Measurements from ENCODE around the gene OTUB2.
A peak's percentile ranks its signal among the peaks of the same experiment; 100 is the strongest.

Gene OTUB2

DNA sequence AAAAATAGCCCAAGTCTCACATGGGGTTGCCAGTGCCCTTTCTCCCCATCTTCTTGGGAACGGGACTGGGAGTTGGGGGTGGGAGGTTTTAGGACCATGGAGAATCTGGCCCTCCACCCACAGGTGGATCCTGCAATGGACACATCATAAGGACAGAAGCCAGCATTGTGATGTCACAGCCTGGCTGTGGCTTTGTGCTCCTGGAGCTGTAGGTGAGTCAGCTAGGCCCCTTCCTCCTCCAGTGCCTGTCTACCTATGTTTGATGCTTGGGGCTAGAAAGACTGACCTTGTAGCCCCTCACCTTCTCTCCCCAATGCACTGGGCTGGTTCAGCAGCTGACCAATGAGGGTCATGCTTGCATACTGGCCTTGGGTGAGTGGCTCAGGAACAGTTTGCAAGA is 29.1 kb upstream of the OTUB2 start, which contains the start of gene CCDC197:
CCDC197 (plus strand) TSS at position 220 of the 400 bp plus-strand sequence. CDS start 831 bp downstream, outside the sequence.
- DNase-seq: no peak

DNA sequence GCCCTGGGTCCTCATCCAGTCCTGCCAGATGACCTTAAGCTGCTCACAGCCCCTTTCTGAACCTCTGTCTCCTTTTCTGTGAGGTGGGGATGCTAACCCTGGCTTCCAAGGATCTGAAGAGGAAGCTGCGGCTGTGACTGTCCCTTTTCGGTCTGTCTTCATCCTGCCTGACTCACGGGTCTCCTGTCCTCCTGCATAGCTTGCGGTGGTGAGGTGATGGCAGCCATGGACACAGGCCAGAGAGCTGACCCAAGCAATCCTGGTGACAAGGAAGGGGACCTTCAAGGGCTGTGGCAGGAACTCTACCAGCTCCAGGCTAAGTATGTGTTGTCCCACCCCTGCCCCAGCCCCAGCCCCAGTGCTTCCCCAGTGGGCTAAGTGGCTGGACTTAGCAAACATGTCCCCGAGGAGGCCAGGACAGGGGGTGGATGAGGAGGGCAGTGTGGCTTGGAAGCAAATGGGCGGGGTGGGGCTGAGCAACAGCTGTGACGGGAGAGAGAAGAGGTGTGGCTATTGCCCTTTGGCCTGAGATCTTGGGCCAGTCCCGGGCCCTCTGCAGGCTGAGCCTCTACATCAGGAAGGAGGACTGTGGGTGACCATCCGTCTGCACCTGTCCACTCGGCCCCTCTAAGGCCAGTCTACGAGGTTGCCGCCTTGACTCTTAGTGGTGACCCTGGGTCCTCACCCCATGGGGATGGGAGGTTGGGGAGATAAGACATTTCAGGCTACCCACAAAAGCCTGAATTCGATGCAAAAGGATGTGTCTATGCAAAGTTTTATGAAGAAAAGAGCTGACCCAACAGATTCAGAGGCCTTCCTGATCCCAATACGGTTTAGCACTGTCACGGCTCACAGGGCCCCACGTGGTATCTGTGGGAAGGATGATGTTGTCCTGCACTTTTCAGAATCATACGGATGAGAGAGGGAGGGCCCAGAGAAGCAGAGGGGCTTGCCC is 27.9 kb upstream of the OTUB2 start:
- DNase-seq: no peak

DNA sequence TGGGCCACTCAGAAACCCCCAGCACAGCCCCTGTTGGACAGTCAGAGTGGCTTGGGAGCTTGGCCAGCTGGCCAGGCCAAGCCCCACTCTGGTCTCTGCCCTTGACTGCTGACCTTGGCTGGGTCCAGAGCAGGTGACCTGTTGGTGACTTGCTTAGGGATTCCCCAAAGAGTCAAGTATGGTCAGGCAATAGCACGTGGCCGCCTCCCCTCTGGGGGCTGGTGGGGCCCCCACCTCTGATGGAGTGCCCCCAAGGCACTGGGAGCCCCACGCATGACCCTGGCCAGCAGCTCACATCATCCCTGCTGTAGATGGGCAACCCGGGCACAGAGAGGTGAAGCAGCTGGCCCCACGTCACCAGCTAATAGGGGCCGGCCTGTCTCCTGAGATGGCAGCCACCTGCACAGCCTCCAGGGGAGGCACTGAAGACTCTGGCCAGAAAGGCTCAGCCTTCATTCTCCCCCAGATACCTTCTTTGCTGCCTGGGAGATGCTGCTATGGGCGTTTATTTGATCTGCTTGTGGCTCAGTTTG is 27.2 kb upstream of the OTUB2 start:
- no peak for DNase-seq

DNA sequence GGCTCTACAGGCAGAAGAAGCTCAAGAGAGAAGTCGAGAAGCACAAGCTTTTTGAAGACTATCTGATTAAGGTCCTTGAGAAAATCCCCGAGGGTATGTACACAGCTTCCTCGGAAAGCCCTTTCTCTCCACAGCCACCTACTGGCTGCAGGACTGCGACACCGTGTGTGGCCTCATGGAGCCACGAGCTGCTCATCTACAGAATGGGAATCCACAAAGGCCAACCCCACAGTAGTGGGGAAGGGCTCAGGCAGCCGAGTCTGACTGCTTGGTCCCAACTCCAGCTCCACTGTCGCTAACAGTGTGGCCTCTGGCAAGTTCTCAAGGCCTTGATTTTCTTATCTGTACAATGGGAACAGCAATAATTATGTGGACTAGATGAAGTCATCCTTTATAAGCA is 26.6 kb upstream of the OTUB2 start:
- no peak for DNase-seq

DNA sequence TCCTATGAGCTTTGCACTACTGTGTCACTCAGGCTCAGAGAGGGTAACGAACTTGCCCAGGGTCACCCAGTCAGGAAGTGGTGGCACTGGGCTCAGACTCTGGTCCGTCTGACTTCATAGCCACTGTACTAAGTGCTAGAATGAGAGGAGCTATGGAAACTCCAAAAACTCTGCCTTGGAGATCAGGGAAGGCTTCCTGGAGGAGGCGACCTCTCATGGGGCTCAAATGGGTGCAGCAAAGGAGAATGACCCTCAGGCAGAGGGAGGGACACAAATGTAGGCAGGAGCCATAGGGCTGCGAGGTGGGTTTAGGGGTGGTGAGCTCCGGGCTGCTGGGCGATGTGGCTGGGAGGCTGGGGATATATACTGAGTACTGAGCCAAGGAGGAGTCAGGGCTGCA is 25.9 kb upstream of the OTUB2 start:
- DNase-seq: no peak

DNA sequence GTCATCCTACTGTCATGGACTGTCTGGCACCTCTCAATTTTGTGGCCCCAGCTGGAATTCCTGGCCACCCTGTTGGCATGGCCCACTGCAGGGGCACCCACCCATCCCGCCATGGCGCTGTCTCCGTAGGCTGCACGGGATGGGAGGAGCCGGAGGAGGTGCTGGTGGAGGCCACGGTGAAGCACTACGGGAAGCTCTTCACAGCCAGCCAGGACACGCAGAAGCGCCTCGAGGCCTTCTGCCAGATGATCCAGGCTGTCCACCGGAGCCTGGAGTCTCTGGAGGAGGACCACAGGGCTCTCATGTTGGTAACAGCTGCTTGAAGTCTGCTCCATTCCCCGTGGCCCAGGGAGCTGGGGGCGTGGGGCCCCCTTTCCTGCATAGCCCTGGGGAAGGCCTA is 25.1 kb upstream of the OTUB2 start:
- no peak for DNase-seq

DNA sequence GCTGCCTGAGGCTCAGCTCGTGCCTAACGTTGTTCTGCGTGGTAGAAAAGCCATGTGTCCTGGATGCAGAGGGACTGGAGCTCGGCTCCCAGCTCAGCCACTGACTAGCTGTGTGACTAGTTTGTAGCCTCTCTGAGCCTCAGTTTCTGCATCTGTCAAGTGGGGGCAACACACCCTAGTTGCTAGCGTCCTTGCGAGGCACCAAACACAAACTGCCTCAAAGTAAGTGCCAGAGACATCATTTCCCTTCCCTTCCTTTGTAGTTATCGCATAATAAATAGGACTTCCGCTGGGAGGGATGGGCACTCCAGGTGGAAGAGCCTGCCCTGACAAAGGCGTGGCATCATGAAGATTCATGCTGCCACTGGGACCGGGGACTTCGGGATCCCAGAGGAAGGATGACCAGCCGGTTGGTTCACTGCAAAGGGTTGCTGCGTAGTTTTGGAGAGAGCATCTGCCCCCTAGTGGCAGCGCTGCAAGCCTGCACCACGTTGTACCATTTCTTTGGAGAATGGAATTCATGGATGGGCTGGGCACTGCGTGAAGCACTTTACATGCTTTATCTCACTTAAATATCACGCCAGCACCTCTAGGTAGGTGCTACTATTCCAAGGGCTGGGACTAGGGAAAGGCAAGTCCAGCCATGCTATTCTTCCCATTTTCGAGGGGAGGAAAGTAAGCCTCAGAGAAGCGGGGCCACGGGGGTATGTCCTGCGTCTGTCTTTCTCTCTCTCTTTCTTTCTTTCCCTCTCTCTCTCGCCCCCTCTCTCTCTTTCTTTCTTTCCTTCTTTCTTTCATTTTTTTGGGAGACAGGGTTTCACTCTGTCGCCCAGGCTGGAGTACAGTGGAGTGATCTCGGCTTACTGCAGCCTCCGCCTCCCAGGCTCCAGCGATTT is 24.4 kb upstream of the OTUB2 start:
- DNase-seq: peak; percentile 50 to 71

DNA sequence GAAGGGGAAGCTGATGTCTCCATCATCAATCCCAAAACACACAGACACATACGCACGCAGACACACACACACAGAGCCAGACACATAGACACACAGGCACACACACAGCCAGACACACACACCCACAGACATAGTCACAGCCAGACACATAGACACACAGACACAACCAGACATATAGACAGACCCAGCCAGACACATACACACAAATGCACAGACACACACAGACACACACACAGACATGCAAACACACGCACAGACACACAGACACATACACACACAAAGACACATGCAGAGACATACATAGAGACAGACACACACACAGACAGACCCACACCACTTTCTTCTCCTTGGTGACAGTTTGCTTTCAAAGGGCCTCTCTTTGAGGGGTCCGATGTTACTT is 22.7 kb upstream of the OTUB2 start:
- DNase-seq: no peak

DNA sequence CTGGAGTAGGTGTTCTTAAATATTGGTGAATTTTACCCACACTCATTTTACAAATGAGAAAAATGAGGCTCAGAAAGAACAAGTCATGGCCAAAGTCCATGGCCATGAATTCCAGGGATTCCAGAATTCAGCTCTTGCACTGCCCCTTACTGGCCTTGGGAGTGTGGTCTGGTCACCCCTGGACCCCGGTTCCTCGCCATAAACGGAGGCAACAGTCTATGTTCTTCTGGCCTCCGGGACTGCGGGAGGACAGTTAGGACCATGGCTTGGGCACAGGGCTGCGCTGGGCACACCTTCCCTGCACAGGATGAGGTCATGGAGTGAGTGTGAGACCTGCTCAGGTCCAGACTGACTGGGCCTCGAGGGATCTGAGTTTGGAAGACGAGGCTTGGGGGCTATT is 22.1 kb upstream of the OTUB2 start:
- DNase-seq: no peak

DNA sequence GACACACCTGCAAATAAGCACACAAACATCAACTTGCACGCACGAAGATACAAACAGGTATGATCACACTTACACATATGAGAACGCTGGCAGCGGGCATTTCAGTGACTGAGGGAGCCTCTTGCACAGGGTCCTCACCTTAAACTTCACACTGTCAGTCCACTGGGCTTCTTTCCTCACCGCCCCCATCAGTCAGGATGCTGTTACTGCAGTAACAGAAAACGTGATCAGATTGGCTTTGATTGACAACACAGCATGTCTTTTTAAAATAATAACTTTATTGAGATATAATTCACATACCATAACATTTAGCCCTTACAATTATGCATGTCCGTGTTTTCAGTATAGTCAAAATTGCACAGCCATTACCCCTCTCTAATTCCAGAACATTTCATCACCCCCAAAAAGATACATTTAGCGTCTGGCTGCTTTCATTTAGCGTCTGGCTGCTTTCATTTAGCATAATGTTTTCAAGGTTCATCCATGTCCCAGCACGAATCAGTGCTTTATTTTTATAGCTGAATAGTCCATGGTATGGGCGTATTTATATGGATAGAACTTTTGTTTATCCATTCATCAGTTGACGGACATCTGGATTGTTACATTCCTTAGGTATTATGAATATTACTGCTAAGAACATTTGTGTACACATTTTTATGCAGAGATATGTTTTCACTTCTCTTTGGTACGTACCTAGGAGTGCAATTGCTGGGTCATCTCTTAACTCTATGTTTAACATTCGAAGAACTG is 20.6 kb upstream of the OTUB2 start:
- DNase-seq: peak in 1 of 2 donors; percentile 34

DNA sequence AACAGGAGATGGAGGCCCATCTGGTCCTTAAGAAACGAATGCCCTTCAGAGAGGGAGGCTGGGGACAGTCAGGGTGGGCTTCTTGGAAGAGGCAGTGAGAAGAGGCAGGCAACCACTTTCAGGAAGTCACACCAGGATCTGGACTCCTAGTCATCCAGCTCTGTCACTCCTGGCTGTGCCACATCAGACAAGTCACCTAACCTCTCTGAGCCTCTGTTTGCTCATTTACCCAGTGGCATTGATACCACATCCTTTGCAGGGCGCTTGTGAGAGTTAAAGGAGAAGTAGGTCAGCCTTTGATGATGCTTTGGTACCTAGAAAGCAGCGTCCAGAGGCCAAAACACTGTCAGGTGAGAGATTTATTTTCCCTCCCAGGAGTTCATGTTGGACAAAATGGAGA is 17.9 kb upstream of the OTUB2 start:
- no peak for DNase-seq

DNA sequence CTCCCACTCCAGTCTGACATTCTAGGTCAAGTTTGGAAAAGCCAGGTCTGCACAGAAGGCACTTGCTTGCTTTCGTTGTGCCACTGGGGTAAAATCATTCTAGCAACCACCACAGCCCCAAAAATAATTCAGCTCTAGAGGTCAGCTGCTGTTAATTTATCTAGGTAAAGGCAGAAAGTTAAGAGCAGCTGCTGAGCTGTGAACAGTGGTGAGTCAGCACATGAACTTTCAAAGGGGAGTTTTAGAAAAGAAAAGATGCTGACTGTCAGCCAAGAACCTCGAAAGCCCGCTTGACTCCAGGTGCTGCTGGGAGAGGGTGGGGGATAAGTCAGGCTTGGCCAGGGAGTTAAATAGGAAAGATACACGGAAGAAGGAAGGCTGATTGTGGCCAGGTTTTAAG is 16.4 kb upstream of the OTUB2 start:
- DNase-seq: no peak

DNA sequence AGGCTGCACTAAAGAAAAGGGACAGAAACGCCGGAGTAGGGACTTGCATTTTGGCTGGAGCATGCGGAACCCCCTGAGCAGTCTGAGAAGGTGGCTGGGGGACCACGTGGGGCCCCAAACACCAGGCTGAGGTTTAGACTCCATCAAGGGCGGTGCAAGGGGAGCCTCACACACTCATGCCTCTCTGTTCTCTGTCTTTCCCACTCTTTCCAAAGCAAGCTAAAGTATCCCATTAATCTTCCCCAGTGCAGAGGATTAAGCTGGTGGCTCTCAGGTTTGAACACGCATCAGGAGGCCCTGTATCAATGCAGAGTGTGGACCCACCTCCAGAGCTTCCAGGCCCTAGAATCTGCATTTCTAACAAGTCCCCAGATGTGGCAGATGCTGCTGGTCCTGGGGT is 15.5 kb upstream of the OTUB2 start:
- no peak for DNase-seq

DNA sequence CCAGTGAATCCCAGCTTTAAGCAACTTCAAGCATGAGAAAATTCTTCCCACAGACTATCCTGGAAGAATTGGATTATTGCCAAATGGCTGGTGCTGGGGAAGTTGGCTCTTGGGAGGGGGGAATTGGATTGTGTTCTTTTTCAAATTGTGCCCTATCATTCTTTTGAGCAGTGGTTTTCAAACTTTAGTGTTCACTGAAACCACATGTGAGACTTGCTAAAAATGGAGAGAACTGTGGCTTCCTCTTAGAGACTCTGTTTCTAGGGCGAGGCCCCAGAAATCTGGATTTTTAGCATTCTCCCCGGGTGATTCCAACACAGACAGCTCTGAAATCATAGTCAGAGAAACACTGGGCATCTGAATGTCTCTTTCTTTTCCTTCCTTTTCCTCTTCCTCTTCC is 14.3 kb upstream of the OTUB2 start:
- peak in 1 of 2 donors; percentile 54 for DNase-seq

DNA sequence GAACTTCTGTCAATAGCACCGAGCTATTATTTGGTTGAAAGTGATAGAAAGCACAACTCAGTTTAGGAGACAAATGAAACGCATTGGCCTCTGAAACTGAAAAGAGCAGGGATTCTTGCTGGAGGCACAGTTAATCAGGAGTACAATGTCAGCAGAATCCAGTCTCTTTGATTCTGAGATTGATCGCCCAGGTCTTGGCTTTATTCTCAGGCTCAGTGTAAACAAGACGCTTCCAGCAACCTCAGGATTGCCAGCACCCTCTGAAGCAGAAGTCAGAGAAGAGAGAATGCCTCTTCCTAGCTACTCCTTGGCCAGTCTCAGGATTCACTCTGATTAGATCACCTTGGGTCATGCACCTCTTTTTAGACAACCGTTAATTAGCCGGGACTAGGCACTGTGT is 11.8 kb upstream of the OTUB2 start:
- DNase-seq: no peak

DNA sequence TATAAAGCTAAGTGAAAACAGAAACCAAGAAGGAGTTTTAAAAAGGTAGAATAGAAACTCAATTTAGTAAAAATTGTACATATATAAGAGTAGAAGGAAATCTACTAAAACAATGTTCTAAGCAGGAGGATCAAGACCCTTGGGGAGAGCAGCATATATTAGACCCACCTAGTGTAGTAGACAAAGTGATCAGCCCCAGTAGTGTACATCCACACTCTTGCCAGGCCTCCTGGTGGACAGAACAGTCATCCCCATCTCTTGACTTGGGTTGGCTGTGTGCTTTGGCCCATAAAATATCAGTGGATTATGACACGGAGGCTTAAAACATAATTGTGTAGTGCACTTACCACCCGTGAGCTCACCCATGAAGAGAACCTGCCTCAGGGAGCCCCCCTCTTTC is 10.9 kb upstream of the OTUB2 start:
- no peak for DNase-seq

DNA sequence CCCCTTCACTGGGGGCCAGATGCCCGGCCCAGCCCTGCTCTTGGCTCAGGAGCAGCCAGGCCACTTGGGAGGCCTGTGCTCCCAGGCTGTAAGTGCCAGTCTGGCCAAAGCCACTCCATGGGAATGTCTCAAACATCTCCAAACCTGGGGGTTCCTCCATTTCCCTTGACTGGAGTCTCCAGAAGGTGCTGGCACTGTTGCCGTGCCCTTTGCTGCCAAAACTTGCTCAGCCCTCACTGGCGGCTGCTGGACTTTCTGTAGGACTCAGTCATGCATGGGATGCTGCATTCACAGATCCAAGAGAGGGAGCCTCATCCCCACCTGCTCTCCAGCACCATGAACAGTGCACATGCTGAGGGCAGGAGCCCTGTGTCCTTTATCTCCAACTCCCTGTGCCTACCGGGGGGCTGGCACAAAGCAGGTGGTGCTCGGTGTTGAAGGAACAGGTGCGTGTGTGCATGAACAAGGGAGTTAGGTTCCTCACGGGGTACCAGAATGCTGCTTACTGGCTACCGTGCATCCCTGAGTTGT is 9.6 kb upstream of the OTUB2 start:
- no peak for DNase-seq

DNA sequence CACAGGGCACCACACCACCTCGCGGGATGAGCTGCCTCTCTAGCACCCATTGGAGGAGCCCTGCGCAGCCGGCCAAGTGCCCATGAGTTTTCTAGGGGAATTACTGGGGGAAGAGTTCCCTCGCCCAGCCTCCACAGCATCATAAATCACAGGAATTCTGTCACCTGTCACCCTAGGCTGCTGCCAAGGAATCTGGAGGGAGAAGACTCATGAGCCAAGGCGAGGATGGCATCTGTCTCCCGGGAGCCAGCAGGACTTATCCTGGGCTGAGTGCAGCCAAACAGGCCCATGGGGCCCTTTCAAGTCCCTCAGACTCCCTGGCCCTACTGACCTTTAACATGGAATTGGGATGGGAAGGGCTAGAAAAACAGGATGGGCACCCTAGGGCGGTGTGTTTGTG is 7.8 kb upstream of the OTUB2 start:
- no peak for DNase-seq

DNA sequence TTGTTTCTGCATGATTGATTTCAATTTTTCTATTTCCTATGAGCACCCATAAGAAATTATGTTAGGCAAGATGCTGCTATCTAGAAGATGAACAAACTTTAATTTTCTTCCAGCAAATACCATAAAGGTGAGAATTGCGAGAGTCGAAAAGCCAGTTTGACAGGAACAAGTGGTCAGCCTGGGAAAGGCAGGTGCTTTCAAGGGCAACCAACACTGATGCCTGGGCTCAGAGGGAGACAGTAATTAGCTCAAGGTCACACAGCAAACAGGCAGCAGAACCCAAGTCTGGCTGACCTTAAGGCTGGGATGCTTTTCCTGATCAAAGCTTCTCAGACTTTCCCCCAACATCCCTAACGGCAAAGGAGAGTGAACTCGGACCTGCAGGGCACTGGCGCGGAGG is 6.8 kb upstream of the OTUB2 start:
- DNase-seq: no peak

DNA sequence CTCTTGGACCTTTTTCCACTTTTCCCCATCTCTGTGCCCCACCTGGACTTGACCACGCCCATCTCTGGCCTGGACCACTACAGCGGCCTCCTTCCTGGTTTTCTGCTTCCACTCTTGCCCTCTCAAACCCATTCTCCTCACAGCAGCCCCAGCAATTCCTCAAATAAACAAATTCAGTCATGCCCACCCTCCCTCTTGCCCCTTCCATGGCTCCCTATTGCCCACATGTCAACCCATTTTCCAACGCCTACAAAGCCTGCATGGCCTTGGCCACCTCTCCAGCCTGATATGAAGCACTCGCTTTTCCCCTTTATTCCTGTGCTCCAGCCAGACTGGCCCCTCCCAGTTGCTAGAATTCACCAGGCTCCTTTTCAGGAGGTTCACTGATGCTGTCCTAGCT is 5.9 kb upstream of the OTUB2 start:
- no peak for DNase-seq

DNA sequence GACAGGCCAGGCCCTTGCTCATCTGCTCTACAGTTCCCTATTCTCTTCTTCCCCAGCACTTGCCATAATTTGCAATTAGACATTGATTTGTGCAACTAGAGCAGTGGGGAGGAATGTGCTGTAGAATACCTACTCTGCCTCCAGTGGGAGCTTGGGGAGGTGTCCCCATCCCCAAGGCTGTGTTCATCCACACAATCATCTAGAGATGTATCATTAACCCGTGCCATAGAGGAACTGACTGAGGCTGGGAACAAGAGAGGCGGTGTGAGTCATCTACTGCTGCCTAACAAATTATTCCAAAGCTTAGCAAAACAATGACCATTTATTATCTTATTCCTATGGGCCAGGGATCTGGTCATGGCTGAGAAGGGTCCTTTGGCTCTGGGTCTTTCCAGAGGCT is 5.1 kb upstream of the OTUB2 start:
- no peak for DNase-seq

DNA sequence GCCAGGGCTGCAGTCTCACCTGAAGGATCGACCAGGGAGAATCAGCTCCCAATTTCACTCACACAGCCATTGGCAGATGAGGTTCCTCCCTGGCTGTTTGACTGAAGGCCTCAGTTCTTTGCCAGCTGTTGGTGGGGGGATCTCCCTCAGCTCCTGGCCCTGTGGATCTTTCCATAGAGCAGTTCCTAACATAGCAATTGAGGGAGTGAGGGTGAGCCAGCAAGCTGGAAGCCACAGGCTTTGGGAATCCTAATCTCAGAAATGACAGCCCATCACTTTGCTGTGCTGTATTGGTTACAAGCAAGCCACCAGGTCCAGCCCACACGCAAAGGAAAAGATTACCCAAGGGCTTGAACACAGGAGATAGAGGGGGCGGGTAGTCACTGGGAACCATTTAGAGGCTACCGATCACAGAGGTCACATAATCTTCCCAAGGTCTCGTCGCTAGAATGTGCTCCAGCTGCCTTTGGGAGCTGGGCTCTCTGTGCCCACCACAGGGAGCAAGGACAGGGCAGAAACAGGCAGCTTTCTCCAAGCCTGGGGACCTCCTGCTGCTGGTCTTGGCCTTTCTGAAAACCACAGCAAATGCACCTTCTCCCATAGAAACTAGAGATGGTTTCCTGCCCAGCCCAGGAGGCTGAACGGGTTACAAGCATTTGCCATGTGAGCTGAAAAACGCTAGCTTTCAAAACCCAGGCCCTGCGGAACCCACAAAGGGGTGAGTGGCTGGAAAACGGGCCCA is 4.6 kb upstream of the OTUB2 start:
- DNase-seq: no peak
